ENCODE measurements around the gene UGT1A8.
"Not testable (repeated sequence)": the region's sequence is repeated elsewhere in the genome, so short reads cannot be mapped to it uniquely, and the experiment has no call there.

UGT1A8 gene

DNA sequence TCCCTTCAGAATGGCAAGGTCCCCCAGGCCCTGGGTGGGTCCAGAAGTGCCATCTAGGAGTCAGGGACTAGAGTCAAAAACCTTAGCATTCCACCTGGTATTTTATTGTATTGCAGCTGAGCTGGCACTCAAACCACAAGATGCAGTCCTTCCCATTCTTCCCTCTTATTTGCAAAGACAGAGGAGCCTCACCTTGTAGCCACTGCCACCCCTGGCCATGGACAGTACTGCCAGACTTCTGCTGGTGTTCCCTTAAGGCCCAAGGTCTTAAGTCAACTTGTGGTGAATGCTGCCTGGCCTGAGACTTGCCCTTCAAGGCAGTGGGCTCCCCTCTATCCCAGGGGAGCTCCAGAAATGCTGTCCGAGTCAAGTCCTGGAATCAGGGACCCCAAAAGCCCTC, 25.7 kb downstream of the UGT1A8 start:
- Histone ChIP-seq H3K36me3 (ENCODE audit: insufficient read depth, low read length) (no peaks in the 10 kb centered on the region), H3K9me3 (ENCODE audit: low read length) (no peaks in the 10 kb centered on the region), H3K27me3 (ENCODE audit: control insufficient read depth in 1 of 2, insufficient read depth in 2 of 2, low read length in 2 of 2) (no peaks in the 10 kb centered on the region), H3K4me1 (ENCODE audit: insufficient read depth, low read length) (no peaks in the 10 kb centered on the region), H3K9ac (ENCODE audit: low read length) (no peak overlapping the region), H3K27ac (ENCODE audit: low read depth, low read length) (no peak overlapping the region), H3K4me3 (ENCODE audit: low read depth in 1 of 2, low read length in 2 of 2) (no peak overlapping the region)

DNA sequence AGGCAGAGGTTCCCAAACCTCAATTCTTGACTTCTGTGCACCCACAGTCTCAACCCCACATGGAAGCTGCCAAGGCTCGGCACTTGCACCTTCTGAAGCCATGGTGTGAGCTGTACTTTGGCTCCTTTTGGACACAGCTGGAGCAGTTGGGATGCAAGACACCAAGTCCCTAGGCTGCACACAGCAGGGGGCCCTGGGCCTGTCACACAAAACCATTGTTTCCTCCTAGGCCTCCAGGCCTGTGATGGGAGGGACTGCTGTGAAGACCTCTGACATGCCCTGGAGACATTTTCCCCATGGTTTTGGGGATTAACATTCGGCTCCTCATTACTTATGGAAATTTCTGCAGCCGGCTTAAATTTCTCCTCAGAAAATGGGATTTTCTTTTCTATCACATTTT, 28.6 kb downstream of the UGT1A8 start:
- not testable (repeated sequence) for H3K4me1 ChIP-seq (ENCODE audit: insufficient read depth, low read length); H3K9ac ChIP-seq (ENCODE audit: low read length); H3K4me3 ChIP-seq (ENCODE audit: low read depth in 1 of 2, low read length in 2 of 2); H3K9me3 ChIP-seq (ENCODE audit: low read length); H3K27ac ChIP-seq (ENCODE audit: low read depth, low read length); H3K27me3 ChIP-seq (ENCODE audit: control insufficient read depth in 1 of 2, insufficient read depth in 2 of 2, low read length in 2 of 2); H3K36me3 ChIP-seq (ENCODE audit: insufficient read depth, low read length)

DNA sequence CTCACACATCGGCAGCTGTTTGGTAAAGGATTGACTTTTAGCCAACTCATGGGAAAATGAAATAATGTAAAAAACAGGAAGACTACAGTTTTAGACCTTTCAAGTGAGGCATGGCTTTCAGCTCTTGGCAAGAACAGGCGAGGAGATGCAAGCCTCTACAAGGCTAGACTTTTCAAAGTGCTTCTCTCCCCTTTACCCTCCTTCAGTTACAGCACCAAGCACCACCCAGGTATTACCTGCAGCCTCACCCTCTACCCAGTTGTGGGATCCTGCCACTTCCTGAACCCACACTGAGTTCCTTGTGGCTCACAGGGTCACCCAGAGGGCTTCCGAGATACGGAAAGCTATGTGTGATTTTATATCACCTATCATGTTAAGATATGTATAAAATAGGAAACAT, 33.5 kb downstream of the UGT1A8 start:
- Histone ChIP-seq H3K36me3 (ENCODE audit: insufficient read depth, low read length) (no peaks in the 10 kb centered on the region), H3K9me3 (ENCODE audit: low read length) (no peaks in the 10 kb centered on the region), H3K4me1 (ENCODE audit: insufficient read depth, low read length) (no peaks in the 10 kb centered on the region), H3K4me3 (ENCODE audit: low read depth in 1 of 2, low read length in 2 of 2) (no peak overlapping the region), H3K27ac (ENCODE audit: low read depth, low read length) (no peak overlapping the region), H3K9ac (ENCODE audit: low read length) (no peak overlapping the region), H3K27me3 (ENCODE audit: control insufficient read depth in 1 of 2, insufficient read depth in 2 of 2, low read length in 2 of 2) (no peaks in the 10 kb centered on the region)

DNA sequence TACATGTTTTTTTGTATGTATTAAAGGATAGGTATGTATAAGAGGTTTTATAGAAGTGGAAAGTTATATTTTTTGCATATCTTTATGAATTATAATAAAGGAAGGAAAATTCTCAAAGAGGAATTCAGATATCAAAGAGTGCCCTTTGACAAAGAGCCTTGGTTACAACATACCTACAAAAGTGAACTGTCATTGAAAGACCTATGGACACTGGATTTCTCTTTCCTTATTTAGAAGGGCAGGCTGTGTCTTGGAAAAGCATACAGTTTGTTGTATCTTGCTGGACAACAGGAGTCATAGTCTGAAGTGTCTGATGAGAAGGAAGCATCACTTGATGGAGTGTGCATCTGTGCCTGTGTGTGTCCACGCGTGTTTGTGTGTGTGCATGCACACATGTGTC, 34.0 kb downstream of the UGT1A8 start:
- Histone ChIP-seq H3K27ac (ENCODE audit: low read depth, low read length) (no peak overlapping the region), H3K4me3 (ENCODE audit: low read depth in 1 of 2, low read length in 2 of 2) (no peak overlapping the region), H3K9me3 (ENCODE audit: low read length) (no peaks in the 10 kb centered on the region), H3K27me3 (ENCODE audit: control insufficient read depth in 1 of 2, insufficient read depth in 2 of 2, low read length in 2 of 2) (no peaks in the 10 kb centered on the region), H3K36me3 (ENCODE audit: insufficient read depth, low read length) (no peaks in the 10 kb centered on the region), H3K4me1 (ENCODE audit: insufficient read depth, low read length) (no peaks in the 10 kb centered on the region), H3K9ac (ENCODE audit: low read length) (no peak overlapping the region)

DNA sequence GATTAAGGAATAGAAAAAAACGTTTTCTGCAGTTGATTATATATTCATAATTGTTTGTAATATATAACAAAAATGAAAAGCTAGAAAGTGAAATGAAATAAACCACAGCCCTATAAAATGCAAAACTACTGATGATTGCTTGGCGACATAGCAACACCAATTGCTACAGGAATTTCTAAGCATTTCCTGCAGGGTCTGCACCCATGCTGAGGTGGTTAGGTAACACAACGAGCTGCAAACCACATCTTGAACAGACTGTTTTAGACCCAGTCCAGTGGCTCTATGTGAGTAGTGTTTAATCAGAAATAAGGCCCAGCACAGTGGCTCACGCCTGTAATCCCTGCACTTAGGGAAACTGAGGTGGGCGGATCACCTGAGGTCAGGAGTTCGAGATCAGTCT, 37.1 kb downstream of the UGT1A8 start:
- Histone ChIP-seq H3K4me1 (ENCODE audit: insufficient read depth, low read length) (no peaks in the 10 kb centered on the region), H3K9ac (ENCODE audit: low read length) (no peak overlapping the region), H3K9me3 (ENCODE audit: low read length) (no peaks in the 10 kb centered on the region), H3K27ac (ENCODE audit: low read depth, low read length) (no peak overlapping the region), H3K36me3 (ENCODE audit: insufficient read depth, low read length) (no peaks in the 10 kb centered on the region), H3K4me3 (ENCODE audit: low read depth in 1 of 2, low read length in 2 of 2) (no peak overlapping the region), H3K27me3 (ENCODE audit: control insufficient read depth in 1 of 2, insufficient read depth in 2 of 2, low read length in 2 of 2) (no peaks in the 10 kb centered on the region)

DNA sequence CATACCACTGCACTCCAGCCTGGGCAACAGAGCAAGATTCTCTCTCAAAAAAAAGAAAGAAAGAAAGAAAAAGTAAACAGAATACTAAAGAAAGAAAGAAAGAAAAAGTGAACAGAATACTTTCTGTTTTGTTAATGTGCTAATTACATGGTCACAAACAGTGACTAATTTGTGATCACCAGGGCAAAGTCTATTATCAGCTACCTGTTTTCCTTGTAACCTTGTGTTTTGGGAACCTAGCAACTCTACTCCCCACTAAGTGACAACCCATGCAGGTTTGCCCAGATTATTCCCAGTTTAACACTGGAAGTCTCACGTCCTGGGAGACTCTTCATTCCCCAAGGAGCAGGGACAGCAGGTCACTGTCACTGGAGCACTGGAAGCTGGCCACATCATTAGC, 37.6 kb downstream of the UGT1A8 start:
- no peaks in the 10 kb centered on the region for H3K4me1 ChIP-seq (ENCODE audit: insufficient read depth, low read length)
- no peaks in the 10 kb centered on the region for H3K27me3 ChIP-seq (ENCODE audit: control insufficient read depth in 1 of 2, insufficient read depth in 2 of 2, low read length in 2 of 2)
- no peak overlapping the region for H3K27ac ChIP-seq (ENCODE audit: low read depth, low read length)
- no peaks in the 10 kb centered on the region for H3K9me3 ChIP-seq (ENCODE audit: low read length)
- no peak overlapping the region for H3K9ac ChIP-seq (ENCODE audit: low read length)
- no peaks in the 10 kb centered on the region for H3K36me3 ChIP-seq (ENCODE audit: insufficient read depth, low read length)
- H3K4me3 ChIP-seq (ENCODE audit: low read depth in 1 of 2, low read length in 2 of 2): no peak overlapping the region

DNA sequence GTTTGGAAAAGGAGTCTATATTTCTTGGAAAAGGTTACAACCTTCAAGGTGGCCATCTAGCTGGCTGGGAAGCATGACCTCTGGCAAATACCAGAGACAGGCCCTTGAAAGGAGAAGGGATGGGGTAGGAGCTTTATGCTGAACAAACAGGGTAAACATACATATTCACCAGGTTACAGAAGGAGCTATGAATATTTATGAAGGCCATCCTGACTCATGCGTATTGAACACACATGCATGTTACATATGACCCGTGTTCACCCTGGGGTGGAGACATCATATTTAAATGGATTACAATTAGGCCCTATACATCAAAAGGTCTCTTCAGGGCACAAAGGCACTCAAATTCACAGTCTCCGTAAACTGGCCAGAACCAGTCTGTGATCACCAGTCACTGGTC, 38.5 kb downstream of the UGT1A8 start:
- not testable (repeated sequence) for H3K27ac ChIP-seq (ENCODE audit: low read depth, low read length); H3K4me3 ChIP-seq (ENCODE audit: low read depth in 1 of 2, low read length in 2 of 2); H3K9ac ChIP-seq (ENCODE audit: low read length); H3K27me3 ChIP-seq (ENCODE audit: control insufficient read depth in 1 of 2, insufficient read depth in 2 of 2, low read length in 2 of 2); H3K4me1 ChIP-seq (ENCODE audit: insufficient read depth, low read length); H3K36me3 ChIP-seq (ENCODE audit: insufficient read depth, low read length); H3K9me3 ChIP-seq (ENCODE audit: low read length)

DNA sequence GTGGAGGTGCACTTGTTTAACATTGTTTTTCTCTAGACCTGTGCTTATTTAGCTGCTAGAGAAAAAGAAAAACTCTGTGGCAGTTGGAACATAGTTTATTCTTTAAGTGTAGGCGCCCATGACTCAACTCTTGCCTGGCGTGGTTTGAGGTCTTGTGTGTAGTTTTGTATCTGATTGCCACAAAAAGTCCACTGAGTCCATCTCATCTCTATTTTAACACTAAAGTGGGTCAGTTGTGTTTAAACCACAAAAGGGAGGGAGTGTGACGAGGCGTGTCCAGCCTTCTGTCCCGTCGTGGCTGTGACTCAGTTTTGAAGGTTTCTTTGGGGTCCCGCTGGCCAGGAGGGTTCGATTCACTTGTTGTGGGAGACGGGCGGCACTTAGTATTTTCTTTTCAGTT, 39.0 kb downstream of the UGT1A8 start:
- H3K27me3 ChIP-seq (ENCODE audit: control insufficient read depth in 1 of 2, insufficient read depth in 2 of 2, low read length in 2 of 2): no peaks in the 10 kb centered on the region
- H3K36me3 ChIP-seq (ENCODE audit: insufficient read depth, low read length): no peaks in the 10 kb centered on the region
- H3K27ac ChIP-seq (ENCODE audit: low read depth, low read length): no peak overlapping the region
- H3K4me3 ChIP-seq (ENCODE audit: low read depth in 1 of 2, low read length in 2 of 2): no peak overlapping the region
- H3K9me3 ChIP-seq (ENCODE audit: low read length): no peaks in the 10 kb centered on the region
- no peaks in the 10 kb centered on the region for H3K4me1 ChIP-seq (ENCODE audit: insufficient read depth, low read length)
- no peak overlapping the region for H3K9ac ChIP-seq (ENCODE audit: low read length)

DNA sequence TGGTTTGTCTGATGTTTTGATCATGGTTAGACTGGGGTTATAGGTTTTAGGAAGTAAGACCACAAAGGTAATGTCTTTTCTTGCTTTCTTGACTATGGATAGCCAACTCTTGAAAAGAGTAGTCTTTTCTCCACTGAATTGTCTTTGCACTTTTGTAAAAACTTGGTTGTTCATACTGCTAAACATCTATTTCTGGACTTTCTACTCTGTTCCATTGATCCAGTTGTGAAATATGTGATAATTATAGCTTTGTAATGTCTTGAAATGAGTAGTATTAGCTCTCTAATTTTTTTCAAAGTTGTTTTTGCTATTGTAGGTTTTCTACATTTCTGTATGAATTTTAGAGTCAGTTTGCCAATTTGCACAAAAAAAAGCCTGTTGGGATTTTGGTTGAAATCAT, 41.2 kb downstream of the UGT1A8 start:
- no peaks in the 10 kb centered on the region for H3K27me3 ChIP-seq (ENCODE audit: control insufficient read depth in 1 of 2, insufficient read depth in 2 of 2, low read length in 2 of 2)
- no peak overlapping the region for H3K9ac ChIP-seq (ENCODE audit: low read length)
- no peak overlapping the region for H3K4me3 ChIP-seq (ENCODE audit: low read depth in 1 of 2, low read length in 2 of 2)
- no peak overlapping the region for H3K27ac ChIP-seq (ENCODE audit: low read depth, low read length)
- H3K9me3 ChIP-seq (ENCODE audit: low read length): no peaks in the 10 kb centered on the region
- no peaks in the 10 kb centered on the region for H3K36me3 ChIP-seq (ENCODE audit: insufficient read depth, low read length)
- H3K4me1 ChIP-seq (ENCODE audit: insufficient read depth, low read length): no peaks in the 10 kb centered on the region

DNA sequence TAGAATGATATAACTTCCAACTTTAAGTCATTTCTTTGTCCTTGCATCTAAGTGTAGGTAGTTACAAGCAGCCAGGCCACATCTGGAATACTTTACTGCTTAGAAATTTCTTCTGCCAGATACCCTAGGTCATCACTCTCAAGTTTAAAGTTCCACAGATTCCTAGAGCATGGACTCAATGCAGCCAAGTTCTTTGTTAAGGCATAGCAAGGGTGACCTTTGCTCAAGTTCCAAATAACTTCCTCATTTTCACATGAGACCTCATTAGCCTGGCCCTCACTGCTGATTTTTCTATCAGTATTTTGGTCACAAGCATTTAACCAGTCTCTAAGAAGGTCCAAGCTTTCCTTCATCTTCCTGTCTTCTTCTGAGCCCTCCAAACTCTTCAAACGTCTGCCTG, 46.5 kb downstream of the UGT1A8 start:
- no peak overlapping the region for H3K27ac ChIP-seq (ENCODE audit: low read depth, low read length)
- H3K36me3 ChIP-seq (ENCODE audit: insufficient read depth, low read length): no peaks in the 10 kb centered on the region
- no peak overlapping the region for H3K4me3 ChIP-seq (ENCODE audit: low read depth in 1 of 2, low read length in 2 of 2)
- H3K9me3 ChIP-seq (ENCODE audit: low read length): no peaks in the 10 kb centered on the region
- no peaks in the 10 kb centered on the region for H3K4me1 ChIP-seq (ENCODE audit: insufficient read depth, low read length)
- no peaks in the 10 kb centered on the region for H3K27me3 ChIP-seq (ENCODE audit: control insufficient read depth in 1 of 2, insufficient read depth in 2 of 2, low read length in 2 of 2)
- H3K9ac ChIP-seq (ENCODE audit: low read length): no peak overlapping the region

DNA sequence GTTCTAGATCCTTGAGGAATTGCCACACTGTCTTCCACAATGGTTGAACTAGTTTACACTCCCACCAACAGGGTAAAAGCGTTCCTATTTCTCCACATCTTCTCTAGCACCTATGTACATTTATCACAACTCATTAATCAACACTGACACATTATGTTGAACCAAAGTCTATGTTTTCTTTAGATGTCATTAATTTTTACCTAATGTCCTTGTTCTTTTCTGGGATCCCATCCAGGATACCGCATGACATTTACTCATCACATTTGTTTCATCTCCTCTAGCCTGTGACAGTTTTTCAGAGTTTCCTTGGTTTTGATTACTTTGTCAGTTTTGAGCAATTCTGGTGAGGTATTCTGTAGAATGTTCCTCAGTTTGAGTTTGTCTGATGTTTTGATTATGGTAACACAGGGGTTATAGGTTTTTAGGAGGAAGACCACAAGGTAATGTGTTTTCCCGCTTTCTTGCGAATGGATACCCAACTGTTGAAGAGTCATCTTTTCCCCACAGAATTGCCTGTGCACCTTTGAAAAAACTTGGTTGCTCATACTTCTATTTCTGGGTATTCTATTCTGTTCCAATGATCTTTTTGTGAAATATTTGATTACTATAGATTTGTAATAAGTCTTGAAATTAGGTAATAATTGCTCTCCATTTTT, 51.3 kb downstream of the UGT1A8 start:
- Histone ChIP-seq H3K4me3 (ENCODE audit: low read depth in 1 of 2, low read length in 2 of 2) (no peak overlapping the region), H3K27ac (ENCODE audit: low read depth, low read length) (no peak overlapping the region), H3K4me1 (ENCODE audit: insufficient read depth, low read length) (no peaks in the 10 kb centered on the region), H3K27me3 (ENCODE audit: control insufficient read depth in 1 of 2, insufficient read depth in 2 of 2, low read length in 2 of 2) (no peaks in the 10 kb centered on the region), H3K9me3 (ENCODE audit: low read length) (no peaks in the 10 kb centered on the region), H3K9ac (ENCODE audit: low read length) (no peak overlapping the region), H3K36me3 (ENCODE audit: insufficient read depth, low read length) (no peaks in the 10 kb centered on the region)

DNA sequence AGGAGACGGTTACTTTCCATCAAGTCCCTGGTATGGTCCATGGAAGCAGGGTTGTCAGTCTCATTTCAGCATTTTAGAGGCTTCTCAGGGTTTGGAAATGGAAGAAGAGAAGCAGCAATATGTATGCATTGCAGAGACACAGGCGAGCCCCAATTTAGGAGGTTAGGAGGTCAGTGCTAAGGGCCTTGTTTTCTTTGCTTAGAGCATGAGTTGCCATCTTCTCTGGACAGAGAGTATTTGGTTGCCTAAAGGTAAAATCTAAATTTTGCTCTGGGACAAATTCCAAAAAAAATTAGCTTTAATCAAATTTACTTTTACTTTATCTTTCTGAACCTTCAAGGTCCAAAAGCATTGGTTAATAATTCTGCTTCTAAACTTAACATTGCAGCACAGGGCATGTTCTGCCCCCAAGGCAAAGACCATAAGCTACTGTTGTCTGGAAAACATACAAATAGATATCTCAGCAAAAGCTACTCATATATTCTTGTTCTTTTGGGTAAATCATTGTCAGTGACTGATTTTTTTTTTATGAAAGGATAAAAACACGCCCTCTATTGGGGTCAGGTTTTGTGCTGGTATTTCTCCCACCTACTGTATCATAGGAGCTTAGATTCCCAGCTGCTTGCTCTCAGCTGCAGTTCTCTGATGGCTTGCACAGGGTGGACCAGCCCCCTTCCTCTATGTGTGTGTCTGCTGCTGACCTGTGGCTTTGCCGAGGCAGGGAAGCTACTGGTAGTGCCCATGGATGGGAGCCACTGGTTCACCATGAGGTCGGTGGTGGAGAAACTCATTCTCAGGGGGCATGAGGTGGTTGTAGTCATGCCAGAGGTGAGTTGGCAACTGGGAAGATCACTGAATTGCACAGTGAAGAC, 54.1 kb downstream of the UGT1A8 start, which contains the start of gene UGT1A9:
TSS of gene UGT1A9 (plus strand) at position 609 of the 872 bp plus-strand sequence. CDS start at position 646, 37 bp downstream.
- H3K27me3 ChIP-seq (ENCODE audit: control insufficient read depth in 1 of 2, insufficient read depth in 2 of 2, low read length in 2 of 2): no peaks in the 10 kb centered on the region

More for the DNA sequence above, 54.1 kb downstream of the UGT1A8 start, which contains the start of gene UGT1A9:
- no peak within 1 kb of the TSS for H3K27ac ChIP-seq (ENCODE audit: low read depth, low read length)
- no peaks in the 10 kb centered on the region for H3K36me3 ChIP-seq (ENCODE audit: insufficient read depth, low read length)
- no peak within 1 kb of the TSS for H3K4me3 ChIP-seq (ENCODE audit: low read depth in 1 of 2, low read length in 2 of 2)
- no peaks in the 10 kb centered on the region for H3K4me1 ChIP-seq (ENCODE audit: insufficient read depth, low read length)
- no peaks in the 10 kb centered on the region for H3K9me3 ChIP-seq (ENCODE audit: low read length)
- H3K9ac ChIP-seq (ENCODE audit: low read length): no peak within 1 kb of the TSS

All from muscle layer of colon (tissue), 2 donors.